DOHH2 (cell line): ENCODE data around the gene P2RY11.

Experiments used
- CTCF ChIP-seq: fragments of 200-600 bp; sonication (generic); IDR thresholded peaks from one replicate; pipeline ENCODE4 v1.5.1; 2014; ENCODE audit warnings: antibody characterized with exemption, mild to moderate bottlenecking, low read depth, low read length; ENCODE audit not compliant: poor library complexity, severe bottlenecking
- EZH2phosphoT487 ChIP-seq: fragments of 200-600 bp; sonication (generic); IDR thresholded peaks from 2 replicates; pipeline ENCODE4 v1.6.1; 2017; ENCODE audit warnings: borderline replicate concordance, mild to moderate bottlenecking, antibody characterized with exemption, low read length, moderate library complexity, mixed read lengths

- no peak for TF ChIP-seq CTCF
- TF ChIP-seq EZH2phosphoT487, result no peak
Observed at GRCh38 chr19:10078329-10078728, 33.2 kb upstream of the P2RY11 start.
